Choroid plexus epithelial cell (primary cell): ENCODE measurements around the gene NDRG2.
A peak's percentile ranks its signal among the peaks of the same experiment; 100 is the strongest.

Experiments used
- DNase-seq: peaks from one replicate; pipeline ENCODE4 v3.0.0-alpha.2; 2010; ENCODE audit warnings: low read depth
- H3K4me3 ChIP-seq: 2 replicates; pipeline ENCODE4 v1.5.1; 2011; ENCODE audit warnings: low read depth, mild to moderate bottlenecking, control low read depth, low read length, moderate library complexity
- CTCF ChIP-seq: conservative IDR thresholded peaks from 2 replicates; pipeline ENCODE4 v1.5.1; 2011; ENCODE audit warnings: low read depth, mild to moderate bottlenecking, control low read depth, inconsistent platforms, low read length, moderate library complexity

NDRG2 gene

GRCh38 chr14:21070083-21070609 is 45.3 kb upstream of the NDRG2 start, which contains the start of gene ARHGEF40:
Gene ARHGEF40, plus strand, starts transcription at chr14:21070304. Its CDS starts 93 bp downstream, at chr14:21070397.
- TF ChIP-seq CTCF, result no peak
- DNase-seq, result peak; percentile 43
- peak within 1 kb of the TSS; percentile 78 for H3K4me3 ChIP-seq

GRCh38 chr14:21069388-21070082 is 44.7 kb upstream of the NDRG2 start:
- peak; percentile 21 for DNase-seq
- TF ChIP-seq CTCF, result no peak
- peak overlapping the region; percentile 78 for H3K4me3 ChIP-seq

- peak; percentile 82 for TF ChIP-seq CTCF
- H3K4me3 ChIP-seq, result peak overlapping the region; percentile 78
- DNase-seq, result peak; percentile 69
Measured at GRCh38 chr14:21068521-21069387, 43.9 kb upstream of the NDRG2 start.

- TF ChIP-seq CTCF, result peak; percentile 50
- peak; percentile 28 for DNase-seq
- H3K4me3 ChIP-seq, result no peak overlapping the region
Measured at GRCh38 chr14:21066882-21067502, 42.1 kb upstream of the NDRG2 start.

GRCh38 chr14:21063479-21063878 is 38.6 kb upstream of the NDRG2 start:
- H3K4me3 ChIP-seq, result no peak overlapping the region
- no peak for TF ChIP-seq CTCF
- DNase-seq, result peak; percentile 93

GRCh38 chr14:21061347-21061668 is 36.4 kb upstream of the NDRG2 start:
- DNase-seq, result no peak
- TF ChIP-seq CTCF, result no peak
- H3K4me3 ChIP-seq, result no peak overlapping the region
